A549 (cell line): Measurements from ENCODE around the gene SAA2. TPM values are rescaled to one million over a fixed set of nuclear protein-coding genes. Genes with fewer than 3 reads are reported as not detected.

Experiments used
- ATAC-seq, 2 experiments: fragments of 200-7000 bp in 1 of 2; fragments of >200 bp in 1 of 2; cut with Nextera tagmentation in 1 of 2; cut with Tn5 transposase in 1 of 2; 3 replicates each; pipeline versions ENCODE4 v1.8.0 to v1.9.1; 2018 to 2020; ENCODE audit warnings: mild to moderate bottlenecking in 1 of 2, moderate library complexity in 1 of 2
- CTCF ChIA-PET: fragments of 300-600 bp; sonication (Branson Sonifier 250); formaldehyde crosslinking; extraction: SDS; loops from one replicate; lab custom pipeline; 2021; ENCODE audit warnings: antibody characterized with exemption, inconsistent platforms; lab: Yijun Ruan, JAX
- POLR2A ChIA-PET: fragments of 350-600 bp; formaldehyde crosslinking; extraction: SDS; loops from one replicate; lab custom pipeline; 2021; ENCODE audit warnings: antibody characterized with exemption, inconsistent platforms; lab: Yijun Ruan, JAX
- DNase-seq, 2 experiments: peaks; one replicate each; pipeline versions ENCODE4 v3.0.0 to v3.0.0-alpha.2; 2011 to 2016; ENCODE audit warnings: low read depth in 1 of 2, low spot score in 1 of 2
- FAIRE-seq: peaks from 2 replicates; lab custom pipeline; 2011; peaks lifted over from hg19 to GRCh38; lab: Jason Lieb, UNC
- H3K27ac ChIP-seq, 2 experiments: fragments of >200 bp; sonication (Bioruptor Twin); formaldehyde crosslinking; 3 replicates each; pipeline ENCODE4 v1.5.1; 2016 to 2017
- H3K4me1 ChIP-seq: fragments of >200 bp; sonication (Bioruptor Twin); formaldehyde crosslinking; 3 replicates; pipeline ENCODE4 v1.6.1; 2016
- H3K4me2 ChIP-seq: fragments of >200 bp; sonication (Bioruptor Twin); formaldehyde crosslinking; 3 replicates; pipeline ENCODE4 v1.6.1; 2016
- H3K4me3 ChIP-seq: fragments of >200 bp; sonication (Bioruptor Twin); formaldehyde crosslinking; 3 replicates; pipeline ENCODE4 v1.5.1; 2016
- H3K9me3 ChIP-seq: fragments of >200 bp; sonication (Bioruptor Twin); formaldehyde crosslinking; 3 replicates; pipeline ENCODE4 v1.6.1; 2016
- CEBPB ChIP-seq, 2 experiments: fragments of >200 bp in 1 of 2; sonication (Bioruptor Twin) in 1 of 2; formaldehyde crosslinking in 1 of 2; IDR thresholded peaks; 2 replicates each; pipeline ENCODE4 v1.6.1; 2012 to 2016
- CHD4 ChIP-seq: fragments of 200-600 bp; sonication (generic); IDR thresholded peaks from 2 replicates; pipeline ENCODE4 v1.6.1; 2016; ENCODE audit warnings: antibody characterized with exemption, mild to moderate bottlenecking, borderline replicate concordance
- EP300 ChIP-seq, 2 experiments: fragments of >200 bp; sonication (Bioruptor Twin); formaldehyde crosslinking; IDR thresholded peaks; 2 replicates in 1 of 2; 3 replicates in 1 of 2; pipeline ENCODE4 v1.6.1; 2016 to 2017
- FOSB ChIP-seq: fragments of 250-450 bp; sonication (Bioruptor Pico); IDR thresholded peaks from 2 replicates; pipeline ENCODE4 v1.5.0; 2020; ENCODE audit warnings: mild to moderate bottlenecking, moderate library complexity
- FOXS1 ChIP-seq: fragments of 250-450 bp; sonication (Bioruptor Pico); IDR thresholded peaks from 2 replicates; pipeline ENCODE4 v1.5.0; 2020; ENCODE audit warnings: mild to moderate bottlenecking, moderate library complexity
- GATA3 ChIP-seq: IDR thresholded peaks from 2 replicates; pipeline ENCODE4 v1.6.1; 2012; ENCODE audit warnings: borderline replicate concordance
- HEYL ChIP-seq: fragments of 250-450 bp; sonication (Bioruptor Pico); IDR thresholded peaks from 2 replicates; pipeline ENCODE4 v1.8.0; 2021; ENCODE audit warnings: mild to moderate bottlenecking, moderate library complexity
- HOXA7 ChIP-seq: fragments of 250-450 bp; sonication (Bioruptor Pico); IDR thresholded peaks from 2 replicates; pipeline ENCODE4 v1.5.0; 2020; ENCODE audit warnings: mild to moderate bottlenecking, moderate library complexity
- HOXB13 ChIP-seq: fragments of 250-450 bp; sonication (Bioruptor Pico); IDR thresholded peaks from 2 replicates; pipeline ENCODE4 v1.5.0; 2020; ENCODE audit warnings: low read depth, mild to moderate bottlenecking, moderate library complexity
- KDM5A ChIP-seq: fragments of 200-600 bp; sonication (generic); IDR thresholded peaks from 2 replicates; pipeline ENCODE4 v1.6.1; 2016; ENCODE audit warnings: antibody characterized with exemption, mild to moderate bottlenecking
- MAFK ChIP-seq: fragments of 450-650 bp; IDR thresholded peaks from 2 replicates; pipeline ENCODE4 v1.6.1; 2014; ENCODE audit not compliant: partially characterized antibody
- MAZ ChIP-seq: fragments of 150-350 bp; IDR thresholded peaks from 2 replicates; pipeline ENCODE4 v1.6.1; 2014; ENCODE audit warnings: antibody characterized with exemption, low read depth, low read length, borderline replicate concordance
- NFE2L2 ChIP-seq: fragments of 150-350 bp; conservative IDR thresholded peaks from 2 replicates; pipeline ENCODE4 v1.6.1; 2014; ENCODE audit warnings: low read length
- NPAS2 ChIP-seq: fragments of 250-450 bp; sonication (Bioruptor Pico); IDR thresholded peaks from 2 replicates; pipeline ENCODE4 v1.8.0; 2022; ENCODE audit warnings: mild to moderate bottlenecking, moderate library complexity, borderline replicate concordance
- NR3C1 ChIP-seq: fragments of >200 bp; sonication (Bioruptor Twin); formaldehyde crosslinking; IDR thresholded peaks from 3 replicates; pipeline ENCODE4 v1.6.1; 2017
- POLR2A ChIP-seq: IDR thresholded peaks from 2 replicates; pipeline ENCODE4 v1.6.1; 2012; ENCODE audit warnings: mild to moderate bottlenecking, low read length
- RAD21 ChIP-seq, 2 experiments: fragments of >200 bp in 1 of 2; sonication (Bioruptor Twin) in 1 of 2; formaldehyde crosslinking in 1 of 2; IDR thresholded peaks in 1 of 2; conservative IDR thresholded peaks in 1 of 2; 2 replicates in 1 of 2; 3 replicates in 1 of 2; pipeline ENCODE4 v1.6.1; 2012 to 2018; ENCODE audit warnings: inconsistent platforms in 1 of 2
- SREBF2 ChIP-seq: fragments of 450-650 bp; IDR thresholded peaks from 2 replicates; pipeline ENCODE4 v1.6.1; 2014; ENCODE audit warnings: mild to moderate bottlenecking, moderate library complexity
- ZC3H11A ChIP-seq: fragments of 450-650 bp; IDR thresholded peaks from 2 replicates; pipeline ENCODE4 v1.6.1; 2014; ENCODE audit warnings: antibody characterized with exemption, mild to moderate bottlenecking
- ZFP36 ChIP-seq: fragments of 450-650 bp; IDR thresholded peaks from 2 replicates; pipeline ENCODE4 v1.6.1; 2014; ENCODE audit warnings: borderline replicate concordance; ENCODE audit not compliant: partially characterized antibody
- WGBS: methylation state at CpG from one replicate; pipeline ENCODE4 v1.1.6; 2017; ENCODE audit errors: missing lambda C conversion rate; 5-methylcytosine and 5-hydroxymethylcytosine counted together
- polyA plus RNA-seq, 4 experiments: library from polyadenylated mRNA; depleted of rRNA in 3 of 4; stranded (reverse); fragments of >200 nt; fragmentation: RNase III in 1 of 4; extraction: RNeasy Plus Mini Kit Qiagen cat#74134 plus additional on column Dnase treatment in 1 of 4; gene quantifications; 2 replicates in 3 of 4; 3 replicates in 1 of 4; pipeline ENCODE4 v1.2.3, GENCODE V29; 2011 to 2017
- TF ChIP-seq, protein P1 (sequence below): fragments of >200 bp; sonication (Bioruptor Twin); formaldehyde crosslinking; IDR thresholded peaks from 3 replicates; pipeline ENCODE4 v1.6.1; 2016
- TF ChIP-seq, protein P2 (sequence below): IDR thresholded peaks from 2 replicates; pipeline ENCODE4 v1.6.1; 2012
- TF ChIP-seq, protein P3 (sequence below): fragments of 250-450 bp; sonication (Bioruptor Pico); IDR thresholded peaks from 2 replicates; pipeline ENCODE4 v1.5.0; 2021; ENCODE audit warnings: mild to moderate bottlenecking, moderate library complexity, borderline replicate concordance
- TF ChIP-seq, protein P4 (sequence below): fragments of >200 bp; sonication (Bioruptor Twin); formaldehyde crosslinking; IDR thresholded peaks from 2 replicates; pipeline ENCODE4 v1.6.1; 2016
- TF ChIP-seq, protein P5 (sequence below): fragments of 200-600 bp; sonication (generic); IDR thresholded peaks from 2 replicates; pipeline ENCODE4 v1.6.1; 2016; ENCODE audit warnings: antibody characterized with exemption, mild to moderate bottlenecking, moderate library complexity
- TF ChIP-seq, protein P6 (sequence below): IDR thresholded peaks from 2 replicates; pipeline ENCODE4 v1.6.1; 2012; ENCODE audit warnings: low read depth, borderline replicate concordance

SAA2 gene
- polyA plus RNA-seq, 2 of the 4 experiments (the other 2 are of a cell fraction), result 0.09 TPM; not detected in 1

DNA sequence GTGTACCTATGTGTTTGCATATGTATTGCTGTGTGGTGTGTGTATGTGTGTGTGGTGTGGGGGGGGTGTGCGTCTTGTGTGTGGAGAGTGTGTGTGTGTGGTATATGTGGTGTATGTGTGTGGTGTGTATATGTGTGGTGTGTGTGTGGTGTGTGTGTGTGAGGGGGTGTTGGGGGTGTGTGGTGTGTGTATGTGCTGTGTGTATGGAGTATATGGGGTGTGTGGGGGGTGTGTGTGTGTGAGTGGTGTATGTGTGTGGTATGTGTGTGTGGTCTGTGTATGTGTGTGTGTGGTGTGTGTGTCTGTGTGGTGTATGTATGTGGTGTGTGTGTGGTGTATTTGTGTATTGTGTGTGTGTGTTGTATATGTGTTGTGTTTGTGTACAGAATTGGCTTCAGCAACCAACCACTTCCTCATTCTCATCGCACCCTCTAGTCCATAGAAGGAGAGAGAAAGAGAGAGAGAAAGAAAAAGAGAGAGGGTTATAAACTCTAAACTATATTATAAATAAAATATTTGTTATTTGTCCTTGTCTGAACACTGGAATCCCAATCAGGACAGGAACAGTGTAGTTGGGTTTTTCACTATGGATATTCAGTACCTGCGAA, 25.6 kb downstream of the SAA2 start:
- 70% methylated on average over 3 of the region's 3 CpGs for WGBS
- H3K4me1 ChIP-seq, result no peaks in the 10 kb centered on the region
- ChIA-PET CTCF (interaction anchor here (0.6 kb wide), 1 partner anchor 21 kb away, joined by 4 read pairs; no protein-coding TSS in a partner anchor), POLR2A (no interaction called here)
- TF ChIP-seq CHD4 (no peak), RAD21 (conservative IDR thresholded peaks at IDR 0.05 in 1 of 2, IDR thresholded peaks at IDR 0.05 in 1 of 2) (no peak), MAFK (no peak), NR3C1 (no peak), CEBPB (IDR thresholded peaks at IDR 0.05) (no peak), GATA3 (no peak), FOSB (CRISPR knock-in tag) (no peak), NPAS2 (CRISPR knock-in tag) (no peak), FOXS1 (CRISPR knock-in tag) (no peak), HEYL (CRISPR knock-in tag) (no peak), NFE2L2 (no peak), SREBF2 (no peak), ZC3H11A (no peak), POLR2A (no peak)
- TF ChIP-seq, protein P1, sequence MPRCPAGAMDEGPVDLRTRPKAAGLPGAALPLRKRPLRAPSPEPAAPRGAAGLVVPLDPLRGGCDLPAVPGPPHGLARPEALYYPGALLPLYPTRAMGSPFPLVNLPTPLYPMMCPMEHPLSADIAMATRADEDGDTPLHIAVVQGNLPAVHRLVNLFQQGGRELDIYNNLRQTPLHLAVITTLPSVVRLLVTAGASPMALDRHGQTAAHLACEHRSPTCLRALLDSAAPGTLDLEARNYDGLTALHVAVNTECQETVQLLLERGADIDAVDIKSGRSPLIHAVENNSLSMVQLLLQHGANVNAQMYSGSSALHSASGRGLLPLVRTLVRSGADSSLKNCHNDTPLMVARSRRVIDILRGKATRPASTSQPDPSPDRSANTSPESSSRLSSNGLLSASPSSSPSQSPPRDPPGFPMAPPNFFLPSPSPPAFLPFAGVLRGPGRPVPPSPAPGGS, result no peak
- TF ChIP-seq, protein P2, sequence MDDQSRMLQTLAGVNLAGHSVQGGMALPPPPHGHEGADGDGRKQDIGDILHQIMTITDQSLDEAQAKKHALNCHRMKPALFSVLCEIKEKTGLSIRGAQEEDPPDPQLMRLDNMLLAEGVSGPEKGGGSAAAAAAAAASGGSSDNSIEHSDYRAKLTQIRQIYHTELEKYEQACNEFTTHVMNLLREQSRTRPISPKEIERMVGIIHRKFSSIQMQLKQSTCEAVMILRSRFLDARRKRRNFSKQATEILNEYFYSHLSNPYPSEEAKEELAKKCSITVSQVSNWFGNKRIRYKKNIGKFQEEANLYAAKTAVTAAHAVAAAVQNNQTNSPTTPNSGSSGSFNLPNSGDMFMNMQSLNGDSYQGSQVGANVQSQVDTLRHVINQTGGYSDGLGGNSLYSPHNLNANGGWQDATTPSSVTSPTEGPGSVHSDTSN, result no peak
- TF ChIP-seq, protein P3, sequence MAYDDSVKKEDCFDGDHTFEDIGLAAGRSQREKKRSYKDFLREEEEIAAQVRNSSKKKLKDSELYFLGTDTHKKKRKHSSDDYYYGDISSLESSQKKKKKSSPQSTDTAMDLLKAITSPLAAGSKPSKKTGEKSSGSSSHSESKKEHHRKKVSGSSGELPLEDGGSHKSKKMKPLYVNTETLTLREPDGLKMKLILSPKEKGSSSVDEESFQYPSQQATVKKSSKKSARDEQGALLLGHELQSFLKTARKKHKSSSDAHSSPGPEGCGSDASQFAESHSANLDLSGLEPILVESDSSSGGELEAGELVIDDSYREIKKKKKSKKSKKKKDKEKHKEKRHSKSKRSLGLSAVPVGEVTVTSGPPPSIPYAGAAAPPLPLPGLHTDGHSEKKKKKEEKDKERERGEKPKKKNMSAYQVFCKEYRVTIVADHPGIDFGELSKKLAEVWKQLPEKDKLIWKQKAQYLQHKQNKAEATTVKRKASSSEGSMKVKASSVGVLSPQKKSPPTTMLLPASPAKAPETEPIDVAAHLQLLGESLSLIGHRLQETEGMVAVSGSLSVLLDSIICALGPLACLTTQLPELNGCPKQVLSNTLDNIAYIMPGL (CRISPR knock-in tag), result no peak
- TF ChIP-seq, protein P4, sequence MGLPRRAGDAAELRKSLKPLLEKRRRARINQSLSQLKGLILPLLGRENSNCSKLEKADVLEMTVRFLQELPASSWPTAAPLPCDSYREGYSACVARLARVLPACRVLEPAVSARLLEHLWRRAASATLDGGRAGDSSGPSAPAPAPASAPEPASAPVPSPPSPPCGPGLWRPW, result no peak
- no peak overlapping the region for H3K4me3 ChIP-seq
- no peaks in the 10 kb centered on the region for H3K9me3 ChIP-seq
- ATAC-seq (no peak), FAIRE-seq (no peak), DNase-seq (no peak)
- H3K27ac ChIP-seq, result no peak overlapping the region
- no peak overlapping the region for H3K4me2 ChIP-seq

DNA sequence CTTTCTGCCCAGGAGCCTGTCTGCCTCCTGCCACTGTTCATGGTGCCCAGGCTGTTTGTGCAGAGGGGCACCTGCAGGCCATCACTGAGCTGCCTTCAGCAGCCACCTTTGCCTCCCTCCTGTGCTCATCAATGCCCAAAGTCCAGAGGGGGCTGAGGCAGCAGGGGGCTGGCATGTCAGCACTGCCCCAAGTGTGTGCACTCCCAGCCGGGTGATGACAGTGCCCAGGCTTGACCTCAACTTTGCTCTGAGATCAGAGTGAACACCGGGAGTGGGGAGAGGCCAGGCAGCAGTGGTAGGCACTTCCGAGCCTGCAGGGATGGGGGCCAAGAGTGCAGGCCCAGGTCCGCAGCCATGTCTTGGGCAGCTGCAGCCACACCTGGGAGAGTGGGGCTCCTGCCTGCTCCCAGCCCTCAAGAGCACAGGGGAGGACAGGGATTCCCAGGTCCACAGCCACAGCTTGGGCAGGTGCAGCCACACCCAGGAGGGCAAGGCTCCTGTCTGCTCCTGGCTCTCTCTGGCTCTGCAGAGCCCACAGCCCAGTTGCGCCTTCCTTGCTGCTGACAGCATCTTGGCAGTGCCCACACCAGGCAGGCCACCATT, 27.1 kb downstream of the SAA2 start:
- Histone ChIP-seq H3K4me3 (no peak overlapping the region), H3K4me2 (no peak overlapping the region), H3K9me3 (no peaks in the 10 kb centered on the region), H3K4me1 (no peaks in the 10 kb centered on the region), H3K27ac (no peak overlapping the region)
- no peak for DNase-seq
- peak in 1 of 2 experiments; percentile 43; a peak in 3 of 6 replicates for ATAC-seq
- FAIRE-seq, result no peak
- POLR2A ChIA-PET, result interaction anchor here (0.6 kb wide), 1 partner anchor 14 kb away, joined by 3 read pairs; no protein-coding TSS in a partner anchor
- CTCF ChIA-PET, result interaction anchor here (1.2 kb wide), 1 partner anchor 11 kb away, joined by 5 read pairs; no protein-coding TSS in a partner anchor
- 12% methylated on average over 4 of the region's 5 CpGs for WGBS
- TF ChIP-seq, protein P5, sequence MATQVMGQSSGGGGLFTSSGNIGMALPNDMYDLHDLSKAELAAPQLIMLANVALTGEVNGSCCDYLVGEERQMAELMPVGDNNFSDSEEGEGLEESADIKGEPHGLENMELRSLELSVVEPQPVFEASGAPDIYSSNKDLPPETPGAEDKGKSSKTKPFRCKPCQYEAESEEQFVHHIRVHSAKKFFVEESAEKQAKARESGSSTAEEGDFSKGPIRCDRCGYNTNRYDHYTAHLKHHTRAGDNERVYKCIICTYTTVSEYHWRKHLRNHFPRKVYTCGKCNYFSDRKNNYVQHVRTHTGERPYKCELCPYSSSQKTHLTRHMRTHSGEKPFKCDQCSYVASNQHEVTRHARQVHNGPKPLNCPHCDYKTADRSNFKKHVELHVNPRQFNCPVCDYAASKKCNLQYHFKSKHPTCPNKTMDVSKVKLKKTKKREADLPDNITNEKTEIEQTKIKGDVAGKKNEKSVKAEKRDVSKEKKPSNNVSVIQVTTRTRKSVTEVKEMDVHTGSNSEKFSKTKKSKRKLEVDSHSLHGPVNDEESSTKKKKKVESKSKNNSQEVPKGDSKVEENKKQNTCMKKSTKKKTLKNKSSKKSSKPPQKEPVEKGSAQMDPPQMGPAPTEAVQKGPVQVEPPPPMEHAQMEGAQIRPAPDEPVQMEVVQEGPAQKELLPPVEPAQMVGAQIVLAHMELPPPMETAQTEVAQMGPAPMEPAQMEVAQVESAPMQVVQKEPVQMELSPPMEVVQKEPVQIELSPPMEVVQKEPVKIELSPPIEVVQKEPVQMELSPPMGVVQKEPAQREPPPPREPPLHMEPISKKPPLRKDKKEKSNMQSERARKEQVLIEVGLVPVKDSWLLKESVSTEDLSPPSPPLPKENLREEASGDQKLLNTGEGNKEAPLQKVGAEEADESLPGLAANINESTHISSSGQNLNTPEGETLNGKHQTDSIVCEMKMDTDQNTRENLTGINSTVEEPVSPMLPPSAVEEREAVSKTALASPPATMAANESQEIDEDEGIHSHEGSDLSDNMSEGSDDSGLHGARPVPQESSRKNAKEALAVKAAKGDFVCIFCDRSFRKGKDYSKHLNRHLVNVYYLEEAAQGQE, result no peak
- TF ChIP-seq HOXA7 (CRISPR knock-in tag), result no peak
- TF ChIP-seq, protein P2, result no peak
- TF ChIP-seq POLR2A, result no peak
- TF ChIP-seq HOXB13 (CRISPR knock-in tag), result no peak
- no peak for TF ChIP-seq ZFP36
- TF ChIP-seq, protein P6, sequence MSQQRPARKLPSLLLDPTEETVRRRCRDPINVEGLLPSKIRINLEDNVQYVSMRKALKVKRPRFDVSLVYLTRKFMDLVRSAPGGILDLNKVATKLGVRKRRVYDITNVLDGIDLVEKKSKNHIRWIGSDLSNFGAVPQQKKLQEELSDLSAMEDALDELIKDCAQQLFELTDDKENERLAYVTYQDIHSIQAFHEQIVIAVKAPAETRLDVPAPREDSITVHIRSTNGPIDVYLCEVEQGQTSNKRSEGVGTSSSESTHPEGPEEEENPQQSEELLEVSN, result no peak
- no peak for TF ChIP-seq NPAS2 (CRISPR knock-in tag)
- no peak for TF ChIP-seq EP300 (IDR thresholded peaks at IDR 0.05)
- no peak for TF ChIP-seq MAZ
- TF ChIP-seq, protein P4, result no peak
- no peak for TF ChIP-seq KDM5A
